Stomach (tissue), 4 donors: ENCODE measurements around the gene CCDC30.

Source experiments
- POLR2A ChIP-seq, 4 donors: fragments of 450-650 bp; IDR thresholded peaks; one replicate each; pipeline ENCODE4 v1.6.1; 2016; ENCODE audit warnings: antibody characterized with exemption in 4 of 4, control low read depth in 2 of 4, mild to moderate bottlenecking in 1 of 4, moderate library complexity in 1 of 4
- POLR2AphosphoS5 ChIP-seq, 3 donors: sonication (generic); formaldehyde crosslinking; IDR thresholded peaks; one replicate each; pipeline ENCODE4 v1.6.1; 2016; ENCODE audit warnings: antibody characterized with exemption in 3 of 3
- TF ChIP-seq, protein P1 (sequence below), 7 experiments: fragments of 450-650 bp in 4 of 7; fragments of 200-600 bp in 3 of 7; sonication (generic) in 3 of 7; IDR thresholded peaks; one replicate each; pipeline ENCODE4 v1.5.1; 2016 to 2019; ENCODE audit warnings: antibody characterized with exemption in 7 of 7, control low read depth in 2 of 7, mild to moderate bottlenecking in 1 of 7

GRCh38 chr1:42592811-42593210, 129.7 kb downstream of the CCDC30 start:
- TF ChIP-seq, protein P1, sequence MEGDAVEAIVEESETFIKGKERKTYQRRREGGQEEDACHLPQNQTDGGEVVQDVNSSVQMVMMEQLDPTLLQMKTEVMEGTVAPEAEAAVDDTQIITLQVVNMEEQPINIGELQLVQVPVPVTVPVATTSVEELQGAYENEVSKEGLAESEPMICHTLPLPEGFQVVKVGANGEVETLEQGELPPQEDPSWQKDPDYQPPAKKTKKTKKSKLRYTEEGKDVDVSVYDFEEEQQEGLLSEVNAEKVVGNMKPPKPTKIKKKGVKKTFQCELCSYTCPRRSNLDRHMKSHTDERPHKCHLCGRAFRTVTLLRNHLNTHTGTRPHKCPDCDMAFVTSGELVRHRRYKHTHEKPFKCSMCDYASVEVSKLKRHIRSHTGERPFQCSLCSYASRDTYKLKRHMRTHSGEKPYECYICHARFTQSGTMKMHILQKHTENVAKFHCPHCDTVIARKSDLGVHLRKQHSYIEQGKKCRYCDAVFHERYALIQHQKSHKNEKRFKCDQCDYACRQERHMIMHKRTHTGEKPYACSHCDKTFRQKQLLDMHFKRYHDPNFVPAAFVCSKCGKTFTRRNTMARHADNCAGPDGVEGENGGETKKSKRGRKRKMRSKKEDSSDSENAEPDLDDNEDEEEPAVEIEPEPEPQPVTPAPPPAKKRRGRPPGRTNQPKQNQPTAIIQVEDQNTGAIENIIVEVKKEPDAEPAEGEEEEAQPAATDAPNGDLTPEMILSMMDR (IDR thresholded peaks at IDR 0.05): no peak
- TF ChIP-seq POLR2AphosphoS5 (IDR thresholded peaks at IDR 0.05) (no peak), POLR2A (IDR thresholded peaks at IDR 0.05) (no peak)
